HG03159 (cell line): ENCODE results near the gene TRIM60.
"Not testable (repeated sequence)": the region's sequence is repeated elsewhere in the genome, so short reads cannot be mapped to it uniquely, and the experiment has no call there.

Experiments used
- ATAC-seq: cut with Tn5 transposase; IDR thresholded peaks from one replicate; pipeline ENCODE4 v1.9.1; 2021; ENCODE audit warnings: mild to moderate bottlenecking, moderate library complexity; ENCODE audit not compliant: unreplicated experiment

The TRIM60 gene

GRCh38 chr4:165031436-165032211 is at the start of gene TRIM60:
Gene TRIM60 (plus strand): TSS chr4:165031999. CDS start chr4:165040073, 8,074 bp downstream.
- no peak for ATAC-seq

- no peak for ATAC-seq
Measured at GRCh38 chr4:164989471-164989870, 42.3 kb upstream of the TRIM60 start.

- ATAC-seq, result not testable (repeated sequence)
Measured at GRCh38 chr4:164990786-164991185, 41.0 kb upstream of the TRIM60 start.

GRCh38 chr4:164996123-164996522 is 35.7 kb upstream of the TRIM60 start:
- not testable (repeated sequence) for ATAC-seq

- no peak for ATAC-seq
Measured at GRCh38 chr4:164997324-164997723, 34.5 kb upstream of the TRIM60 start.

GRCh38 chr4:164997941-164998340 is 33.9 kb upstream of the TRIM60 start:
- no peak for ATAC-seq

GRCh38 chr4:164998526-164999080 is 33.2 kb upstream of the TRIM60 start:
- ATAC-seq, result not testable (repeated sequence)

- not testable (repeated sequence) for ATAC-seq
Measured at GRCh38 chr4:165001957-165002356, 29.8 kb upstream of the TRIM60 start.

GRCh38 chr4:165005352-165005925 is 26.4 kb upstream of the TRIM60 start:
- no peak for ATAC-seq

- no peak for ATAC-seq
Measured at GRCh38 chr4:165006456-165006855, 25.3 kb upstream of the TRIM60 start.

GRCh38 chr4:165006886-165007285 is 24.9 kb upstream of the TRIM60 start:
- ATAC-seq, result no peak

GRCh38 chr4:165009493-165010227 is 22.1 kb upstream of the TRIM60 start:
- ATAC-seq, result peak; percentile 40

GRCh38 chr4:165010487-165010886 is 21.3 kb upstream of the TRIM60 start:
- ATAC-seq, result no peak

- ATAC-seq, result no peak
Measured at GRCh38 chr4:165010991-165011390, 20.8 kb upstream of the TRIM60 start.

- ATAC-seq, result no peak
Measured at GRCh38 chr4:165011403-165011802, 20.4 kb upstream of the TRIM60 start.

GRCh38 chr4:165013691-165014090 is 18.1 kb upstream of the TRIM60 start:
- no peak for ATAC-seq

- ATAC-seq, result peak; percentile 56
Measured at GRCh38 chr4:165016971-165017370, 14.8 kb upstream of the TRIM60 start.

- ATAC-seq, result not testable (repeated sequence)
Measured at GRCh38 chr4:165019995-165020394, 11.8 kb upstream of the TRIM60 start.

- ATAC-seq, result not testable (repeated sequence)
Measured at GRCh38 chr4:165025782-165026181, 6.0 kb upstream of the TRIM60 start.

GRCh38 chr4:165027762-165028402 is 3.9 kb upstream of the TRIM60 start:
- no peak for ATAC-seq

- ATAC-seq, result no peak
Measured at GRCh38 chr4:165048170-165048569, 16.4 kb downstream of the TRIM60 start.
